H9 (cell line): ENCODE results near the gene SPDYE2B. TPM values are rescaled to one million over a fixed set of nuclear protein-coding genes. Genes with fewer than 3 reads are reported as not detected.
"Not testable (repeated sequence)": the region's sequence is repeated elsewhere in the genome, so short reads cannot be mapped to it uniquely, and the experiment has no call there.

Experiments
- DNase-seq: peaks from one replicate; pipeline ENCODE4 v3.0.0-alpha.2; 2017
- H2AFZ ChIP-seq: one replicate; pipeline ENCODE4 v1.6.1; 2013; ENCODE audit warnings: mild to moderate bottlenecking, low read length, control low read depth, moderate library complexity
- H2AK5ac ChIP-seq: 2 replicates; pipeline ENCODE4 v1.6.1; 2013; ENCODE audit warnings: low read length, control low read depth, mixed read lengths; ENCODE audit not compliant: insufficient read length
- H2BK120ac ChIP-seq: one replicate; pipeline ENCODE4 v1.6.1; 2013; ENCODE audit warnings: low read depth, mild to moderate bottlenecking, low read length, control low read depth, inconsistent platforms; ENCODE audit not compliant: poor library complexity, severe bottlenecking
- H2BK12ac ChIP-seq: 2 replicates; pipeline ENCODE4 v1.6.1; 2013; ENCODE audit warnings: low read length, control low read depth, mixed read lengths, low read depth; ENCODE audit not compliant: insufficient read length
- H2BK15ac ChIP-seq: 2 replicates; pipeline ENCODE4 v1.6.1; 2013; ENCODE audit warnings: low read depth, low read length, control low read depth
- H2BK20ac ChIP-seq: one replicate; pipeline ENCODE4 v1.6.1; 2013; ENCODE audit warnings: low read depth, mild to moderate bottlenecking, low read length, control low read depth, inconsistent platforms; ENCODE audit not compliant: poor library complexity, severe bottlenecking
- H2BK5ac ChIP-seq: 2 replicates; pipeline ENCODE4 v1.6.1; 2013; ENCODE audit warnings: low read length, control low read depth, mixed read lengths; ENCODE audit not compliant: insufficient read length
- H3K14ac ChIP-seq: 2 replicates; pipeline ENCODE4 v1.6.1; 2013; ENCODE audit warnings: low read length, control low read depth; ENCODE audit not compliant: insufficient read depth
- H3K18ac ChIP-seq: 2 replicates; pipeline ENCODE4 v1.6.1; 2013; ENCODE audit warnings: low read depth, mild to moderate bottlenecking, mixed read lengths, low read length, control low read depth; ENCODE audit not compliant: insufficient read length
- H3K23ac ChIP-seq: 2 replicates; pipeline ENCODE4 v1.6.1; 2013; ENCODE audit warnings: low read length, control low read depth, mixed read lengths, low read depth; ENCODE audit not compliant: insufficient read length
- H3K23me2 ChIP-seq: 2 replicates; pipeline ENCODE4 v1.6.1; 2013; ENCODE audit warnings: low read depth, mild to moderate bottlenecking, mixed read lengths, low read length, control low read depth; ENCODE audit not compliant: insufficient read length, poor library complexity, severe bottlenecking
- H3K27ac ChIP-seq: 2 replicates; pipeline ENCODE4 v1.5.1; 2013; ENCODE audit warnings: low read length, control low read depth, mixed read lengths, low read depth; ENCODE audit not compliant: insufficient read length
- H3K27me3 ChIP-seq: 2 replicates; pipeline ENCODE4 v1.6.1; 2013; ENCODE audit warnings: low read length, control low read depth, inconsistent platforms; ENCODE audit not compliant: insufficient read depth
- H3K4ac ChIP-seq: 2 replicates; pipeline ENCODE4 v1.6.1; 2013; ENCODE audit warnings: low read depth, mild to moderate bottlenecking, control low read depth, inconsistent platforms, low read length, moderate library complexity
- H3K4me1 ChIP-seq: 2 replicates; pipeline ENCODE4 v1.6.1; 2013; ENCODE audit warnings: low read length, control low read depth, inconsistent platforms; ENCODE audit not compliant: insufficient read depth
- H3K4me2 ChIP-seq: 2 replicates; pipeline ENCODE4 v1.6.1; 2013; ENCODE audit warnings: low read length, control low read depth, mixed read lengths; ENCODE audit not compliant: insufficient read length, insufficient read depth
- H3K56ac ChIP-seq: 2 replicates; pipeline ENCODE4 v1.6.1; 2013; ENCODE audit warnings: low read depth, mild to moderate bottlenecking, mixed read lengths, low read length, control low read depth; ENCODE audit not compliant: insufficient read length
- H3K79me1 ChIP-seq: 2 replicates; pipeline ENCODE4 v1.6.1; 2013; ENCODE audit warnings: low read depth, mild to moderate bottlenecking, moderate library complexity, low read length, control low read depth, inconsistent platforms; ENCODE audit not compliant: insufficient read depth, poor library complexity, severe bottlenecking
- H3K79me2 ChIP-seq: 2 replicates; pipeline ENCODE4 v1.6.1; 2013; ENCODE audit warnings: low read length, control low read depth, inconsistent platforms; ENCODE audit not compliant: insufficient read depth
- H3K9ac ChIP-seq: 2 replicates; pipeline ENCODE4 v1.6.1; 2013; ENCODE audit warnings: low read length, control low read depth, mixed read lengths; ENCODE audit not compliant: insufficient read length; ENCODE audit errors: extremely low read depth
- H3K9me3 ChIP-seq: one replicate; pipeline ENCODE4 v1.6.1; 2013; ENCODE audit warnings: low read depth, low read length, inconsistent platforms; ENCODE audit not compliant: control insufficient read depth
- H3T11ph ChIP-seq: one replicate; pipeline ENCODE4 v1.6.1; 2013; ENCODE audit warnings: mild to moderate bottlenecking, low read length, control low read depth, inconsistent platforms
- H4K20me1 ChIP-seq: one replicate; pipeline ENCODE4 v1.6.1; 2013; ENCODE audit not compliant: control insufficient read depth, insufficient read length, insufficient read depth
- H4K5ac ChIP-seq: 2 replicates; pipeline ENCODE4 v1.6.1; 2013; ENCODE audit warnings: low read depth, mild to moderate bottlenecking, mixed read lengths, low read length, control low read depth; ENCODE audit not compliant: insufficient read length
- H4K8ac ChIP-seq: replicated peaks from 2 replicates; pipeline ENCODE4 v1.6.1; 2013; ENCODE audit warnings: low read length, control low read depth, mixed read lengths, low read depth; ENCODE audit not compliant: insufficient read length
- H4K91ac ChIP-seq: 2 replicates; pipeline ENCODE4 v1.6.1; 2013; ENCODE audit warnings: low read depth, mild to moderate bottlenecking, moderate library complexity, mixed read lengths, low read length, control low read depth; ENCODE audit not compliant: insufficient read length
- H3K27ac Mint-ChIP-seq, 3 experiments: 2 replicates in 2 of 3; 3 replicates in 1 of 3; pipeline ENCODE4 v1.8.0; 2020 to 2021; ENCODE audit warnings: mixed read lengths in 3 of 3, mild to moderate bottlenecking in 1 of 3, moderate library complexity in 1 of 3
- H3K27me3 Mint-ChIP-seq: 2 replicates; pipeline ENCODE4 v1.8.0; 2021; ENCODE audit warnings: low read depth, mild to moderate bottlenecking, moderate library complexity, mixed read lengths
- H3K36me3 Mint-ChIP-seq, 3 experiments: 2 replicates in 2 of 3; 3 replicates in 1 of 3; pipeline ENCODE4 v1.8.0; 2020 to 2021; ENCODE audit warnings: low read depth in 3 of 3, mixed read lengths in 3 of 3; ENCODE audit not compliant: insufficient read depth in 1 of 3
- H3K4me1 Mint-ChIP-seq, 2 experiments: 2 replicates each; pipeline ENCODE4 v1.8.0; 2020; ENCODE audit warnings: mixed read lengths in 2 of 2
- H3K4me3 Mint-ChIP-seq, 2 experiments: 2 replicates in 1 of 2; 3 replicates in 1 of 2; pipeline ENCODE4 v1.8.0; 2020 to 2021; ENCODE audit warnings: mild to moderate bottlenecking in 2 of 2, mixed read lengths in 2 of 2, moderate library complexity in 1 of 2
- H3K9me3 Mint-ChIP-seq, 2 experiments: 2 replicates in 1 of 2; 3 replicates in 1 of 2; pipeline ENCODE4 v1.8.0; 2020; ENCODE audit warnings: mild to moderate bottlenecking in 2 of 2, mixed read lengths in 2 of 2, moderate library complexity in 1 of 2
- WGBS: extraction: QIAGEN DNeasy Blood & Tissue Kit; methylation state at CpG from one replicate; pipeline ENCODE4 v1.1.7; 2013; ENCODE audit warnings: missing lambda C conversion rate, low lambda C conversion rate, mixed read lengths; ENCODE audit not compliant: insufficient read length; ENCODE audit errors: extremely low coverage; 5-methylcytosine and 5-hydroxymethylcytosine counted together
- total RNA-seq: library from RNA; stranded (reverse); gene quantifications from 2 replicates; pipeline ENCODE4 v1.2.1, GENCODE V29; 2021

The SPDYE2B gene
- total RNA-seq, 1 experiment from 2014 or later, result not detected

DNA sequence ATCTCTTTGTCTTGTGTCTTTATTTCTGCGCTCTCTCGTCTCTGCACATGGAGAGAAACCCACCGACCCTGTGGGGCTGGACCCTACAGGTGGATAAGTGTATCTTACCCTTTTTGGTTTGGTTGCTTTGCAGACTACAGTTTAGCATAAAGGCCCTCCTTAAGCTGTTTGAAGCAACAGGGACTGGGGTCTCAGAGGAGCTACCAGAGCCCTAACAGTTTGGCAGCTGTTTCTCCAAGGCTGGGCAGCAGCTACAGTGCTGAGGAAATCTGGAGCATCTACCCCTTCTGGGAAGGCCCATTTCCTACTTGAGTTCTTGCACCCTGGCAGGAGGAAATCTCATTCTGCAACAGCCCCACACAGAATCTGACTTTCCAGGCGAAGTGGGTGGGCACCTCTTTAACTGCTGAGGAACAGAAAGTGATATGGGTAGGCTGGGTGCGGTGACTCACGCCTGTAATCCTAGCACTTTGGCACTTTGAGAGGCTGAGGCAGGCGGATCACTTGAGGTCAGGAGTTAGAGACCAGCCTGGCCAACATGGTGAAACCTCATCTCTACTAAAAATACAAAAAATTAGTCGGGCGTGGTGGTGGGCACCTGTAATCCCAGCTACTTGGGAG, 23.4 kb downstream of the SPDYE2B start:
- not testable (repeated sequence) for H3K4ac ChIP-seq, DNase-seq, H3K23ac ChIP-seq, H3T11ph ChIP-seq, H3K14ac ChIP-seq, H4K8ac ChIP-seq, H3K4me2 ChIP-seq, H3K23me2 ChIP-seq, H4K91ac ChIP-seq, H2AFZ ChIP-seq, H3K9me3 ChIP-seq, H2BK20ac ChIP-seq, H2AK5ac ChIP-seq, H3K4me1 ChIP-seq, H2BK15ac ChIP-seq, H3K27ac Mint-ChIP-seq, H3K4me1 Mint-ChIP-seq, H4K5ac ChIP-seq, H2BK12ac ChIP-seq, H3K79me2 ChIP-seq, H3K4me3 Mint-ChIP-seq, H3K18ac ChIP-seq, H3K27me3 ChIP-seq, H3K9ac ChIP-seq, H2BK5ac ChIP-seq, H3K27ac ChIP-seq, H3K36me3 Mint-ChIP-seq, H4K20me1 ChIP-seq, H3K27me3 Mint-ChIP-seq, H2BK120ac ChIP-seq, H3K56ac ChIP-seq, H3K79me1 ChIP-seq, H3K9me3 Mint-ChIP-seq
- no CpG with 5 or more reads among the region's 9 CpGs for WGBS

DNA sequence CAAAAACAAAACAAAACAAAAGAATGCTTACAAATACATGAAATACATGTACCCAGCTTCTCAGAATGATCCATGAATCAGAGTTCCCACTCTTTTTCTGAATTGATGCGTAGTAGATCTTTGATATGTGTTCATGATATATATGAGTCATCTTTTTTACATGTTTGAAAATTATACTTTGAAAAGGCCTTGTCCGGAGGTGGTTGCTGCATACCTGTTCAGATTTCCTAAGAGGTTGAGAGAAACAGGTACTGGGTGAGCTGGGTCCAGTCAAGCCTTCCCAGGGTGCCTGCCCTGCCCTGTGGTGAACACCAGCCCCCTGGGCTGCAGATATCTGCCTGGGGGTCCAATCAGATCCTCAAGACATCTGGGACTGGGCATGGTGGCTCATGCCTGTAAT, 25.4 kb downstream of the SPDYE2B start:
- not testable (repeated sequence) for H3K14ac ChIP-seq, H3K56ac ChIP-seq, H3K36me3 Mint-ChIP-seq, H3T11ph ChIP-seq, H3K4ac ChIP-seq, H2AFZ ChIP-seq, H2BK120ac ChIP-seq, H3K27me3 ChIP-seq, H3K9me3 Mint-ChIP-seq, H3K4me3 Mint-ChIP-seq, DNase-seq, H4K91ac ChIP-seq, H4K5ac ChIP-seq, H3K27ac ChIP-seq, H3K4me1 Mint-ChIP-seq, H3K27me3 Mint-ChIP-seq, H3K23ac ChIP-seq, H3K18ac ChIP-seq, H2BK20ac ChIP-seq, H4K20me1 ChIP-seq, H3K23me2 ChIP-seq, H3K79me2 ChIP-seq, H2BK5ac ChIP-seq, H3K9me3 ChIP-seq, H3K79me1 ChIP-seq, H2AK5ac ChIP-seq, H3K9ac ChIP-seq, H4K8ac ChIP-seq, H2BK15ac ChIP-seq, H3K4me1 ChIP-seq, H2BK12ac ChIP-seq, H3K27ac Mint-ChIP-seq, H3K4me2 ChIP-seq
- WGBS, result no CpG with 5 or more reads among the region's 2 CpGs
